HL-60 (cell line): ENCODE results near the gene FYB2.

ENCODE experiments used
- DNase-seq, 2 experiments: peaks; one replicate each; pipeline ENCODE4 v3.0.0-alpha.2; 2010 to 2020; ENCODE audit warnings: low read depth in 1 of 2, low spot score in 1 of 2
- H3K27ac ChIP-seq: fragments of 250-450 bp; sonication (Bioruptor Pico); replicated peaks from 2 replicates; pipeline ENCODE4 v1.5.1; 2020; ENCODE audit warnings: mild to moderate bottlenecking, moderate library complexity
- H3K27me3 ChIP-seq: fragments of 250-450 bp; sonication (Bioruptor Pico); 2 replicates; pipeline ENCODE4 v1.5.1; 2021; ENCODE audit warnings: mild to moderate bottlenecking, moderate library complexity; ENCODE audit not compliant: insufficient read depth, poor library complexity, severe bottlenecking
- H3K4me3 ChIP-seq: replicated peaks from 2 replicates; pipeline ENCODE4 v1.5.1; 2011; ENCODE audit warnings: mild to moderate bottlenecking, control low read depth, low read length; ENCODE audit not compliant: insufficient read depth
- CTCF ChIP-seq: IDR thresholded peaks from one replicate; pipeline ENCODE4 v1.5.1; 2011; ENCODE audit warnings: low read length, control low read depth, inconsistent platforms; ENCODE audit not compliant: insufficient read depth
- GABPA ChIP-seq: IDR thresholded peaks from 2 replicates; pipeline ENCODE4 v1.6.1; 2012; ENCODE audit warnings: low read depth
- POLR2AphosphoS5 ChIP-seq: IDR thresholded peaks from 2 replicates; pipeline ENCODE4 v1.6.1; 2012; ENCODE audit warnings: low read depth
- REST ChIP-seq: IDR thresholded peaks from 2 replicates; pipeline ENCODE4 v1.6.1; 2012; ENCODE audit warnings: low read depth; ENCODE audit not compliant: insufficient replicate concordance
- SPI1 ChIP-seq: IDR thresholded peaks from 2 replicates; pipeline ENCODE4 v1.6.1; 2012; ENCODE audit warnings: low read depth, mild to moderate bottlenecking, borderline replicate concordance

FYB2 gene

GRCh38 chr1:56843544-56843943, 24.3 kb upstream of the FYB2 start:
- no peak for TF ChIP-seq GABPA
- no peak for TF ChIP-seq CTCF
- TF ChIP-seq REST, result no peak
- TF ChIP-seq SPI1, result no peak
- TF ChIP-seq POLR2AphosphoS5, result no peak
- no peak for DNase-seq
- Histone ChIP-seq H3K27ac (no peak overlapping the region), H3K4me3 (no peak overlapping the region), H3K27me3 (no peaks in the 10 kb centered on the region)

- Histone ChIP-seq H3K4me3 (no peak overlapping the region), H3K27ac (no peak overlapping the region), H3K27me3 (no peaks in the 10 kb centered on the region)
- DNase-seq, result no peak
- TF ChIP-seq GABPA (no peak), SPI1 (no peak), CTCF (no peak), REST (no peak), POLR2AphosphoS5 (no peak)
These were observed 19.6 kb upstream of the FYB2 start for GRCh38 chr1:56838759-56839158.

- TF ChIP-seq GABPA (no peak), POLR2AphosphoS5 (no peak), CTCF (no peak), SPI1 (no peak), REST (no peak)
- Histone ChIP-seq H3K27ac (no peak overlapping the region), H3K4me3 (no peak overlapping the region), H3K27me3 (no peaks in the 10 kb centered on the region)
- DNase-seq, result no peak
These were observed 18.2 kb upstream of the FYB2 start for GRCh38 chr1:56837244-56837939.
